ENCODE data around the gene TMEM18.
"Not testable (repeated sequence)": the region's sequence is repeated elsewhere in the genome, so short reads cannot be mapped to it uniquely, and the experiment has no call there.

The TMEM18 gene

DNA sequence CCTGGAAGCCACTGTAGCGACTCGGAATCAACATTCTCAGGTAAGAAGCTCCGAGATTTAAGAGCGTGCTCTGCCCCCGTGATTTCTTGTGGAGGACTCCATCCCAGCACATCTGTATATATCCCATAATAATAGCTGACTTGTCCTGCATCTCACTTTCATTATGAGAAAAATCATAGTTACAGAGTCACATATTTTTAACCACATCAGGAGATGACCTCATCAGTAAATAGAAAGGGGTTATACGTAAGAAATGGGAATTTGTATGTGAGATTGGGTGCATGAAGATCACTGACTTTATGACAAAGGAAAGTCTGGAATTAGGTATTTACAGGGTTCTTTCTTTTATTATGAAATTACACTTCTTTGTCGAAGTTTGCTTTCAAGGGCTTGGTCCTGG lies 16.4 kb upstream of the TMEM18 start:
- no peak for DNase-seq (ENCODE audit: low read depth)

DNA sequence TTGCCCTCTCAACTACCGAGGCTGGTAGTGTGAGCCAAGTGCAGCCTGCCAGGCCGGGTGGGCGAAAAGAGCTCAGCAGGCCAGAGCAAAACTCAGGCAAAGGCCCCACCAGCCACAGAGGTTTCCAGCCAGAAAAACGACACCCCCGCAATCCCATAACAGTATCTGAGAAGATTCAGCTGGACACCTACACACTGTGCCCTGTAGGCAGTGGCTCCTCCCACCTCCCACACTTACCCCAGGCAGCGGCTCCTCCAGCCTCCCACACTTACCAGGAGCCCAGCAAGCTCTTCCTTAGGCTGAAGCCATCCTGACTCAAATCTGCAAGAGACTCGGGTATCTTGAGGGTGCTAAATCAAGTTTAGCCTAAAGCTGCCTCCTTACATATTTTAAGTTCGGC lies 15.6 kb upstream of the TMEM18 start:
- no peak for DNase-seq (ENCODE audit: low read depth)

DNA sequence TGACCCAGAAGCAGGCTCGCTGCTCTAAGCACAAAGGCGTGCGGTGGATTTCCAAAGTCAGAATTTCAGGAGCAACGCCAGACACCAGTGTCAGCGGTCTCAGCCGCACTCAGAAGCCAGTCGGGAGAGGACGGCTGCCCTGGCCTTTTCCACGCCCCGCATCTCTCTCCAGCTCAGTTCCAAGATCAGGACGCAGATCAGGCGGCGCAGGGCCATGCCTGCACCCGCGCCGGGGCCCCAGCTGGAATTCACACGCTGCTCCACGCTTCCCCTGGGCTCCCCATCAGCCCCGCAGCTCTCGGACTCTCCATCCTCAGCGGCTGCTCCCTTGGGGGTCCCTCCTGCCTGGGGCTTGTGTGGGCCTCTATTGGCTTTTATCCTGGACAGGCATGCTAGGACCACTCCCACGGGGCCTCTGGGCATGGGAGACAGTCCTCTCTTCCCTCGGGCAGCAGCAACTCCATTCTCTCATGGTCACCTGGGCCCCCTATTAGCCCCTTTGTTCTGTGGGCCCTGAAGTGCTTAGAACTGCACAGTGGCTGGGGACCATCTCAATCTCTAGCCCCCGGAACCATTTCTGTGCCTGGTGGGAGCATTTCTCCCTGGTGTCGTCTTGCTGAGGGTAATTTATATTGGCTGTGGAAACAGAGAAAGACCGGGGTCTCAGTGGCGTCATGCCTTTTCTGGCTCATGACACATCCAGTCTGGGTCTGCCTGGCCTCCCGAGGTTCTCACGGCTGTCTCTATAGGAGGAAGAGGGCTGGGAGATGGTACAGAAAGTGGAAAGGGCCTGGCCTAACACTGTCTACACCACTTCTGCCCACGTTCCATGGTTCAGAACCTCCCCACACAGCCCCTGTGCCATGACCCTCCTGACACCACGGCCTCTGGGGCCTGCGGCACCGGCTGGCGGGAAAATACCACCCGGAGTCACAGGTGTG lies 14.9 kb upstream of the TMEM18 start:
- no peak for DNase-seq (ENCODE audit: low read depth)

DNA sequence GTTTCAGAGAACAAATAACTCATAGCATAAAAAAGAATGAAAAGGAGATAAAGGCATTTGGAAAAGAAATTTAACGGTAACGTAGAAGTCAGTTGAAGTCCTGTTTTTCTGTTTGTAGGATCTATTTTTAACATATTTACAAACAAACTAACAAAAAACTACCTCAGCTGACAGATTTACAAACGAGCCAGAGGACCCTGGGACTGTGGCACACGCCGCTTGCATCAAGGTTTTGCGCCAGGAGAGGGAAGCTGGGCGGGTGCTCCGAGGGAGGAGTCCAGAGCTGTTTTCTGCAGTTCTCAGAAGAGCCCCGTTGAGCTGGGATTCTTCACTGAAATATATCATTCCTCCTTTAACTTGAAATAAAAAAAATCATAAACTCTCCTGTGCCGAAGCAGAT lies 13.6 kb upstream of the TMEM18 start:
- DNase-seq (ENCODE audit: low read depth), result no peak

DNA sequence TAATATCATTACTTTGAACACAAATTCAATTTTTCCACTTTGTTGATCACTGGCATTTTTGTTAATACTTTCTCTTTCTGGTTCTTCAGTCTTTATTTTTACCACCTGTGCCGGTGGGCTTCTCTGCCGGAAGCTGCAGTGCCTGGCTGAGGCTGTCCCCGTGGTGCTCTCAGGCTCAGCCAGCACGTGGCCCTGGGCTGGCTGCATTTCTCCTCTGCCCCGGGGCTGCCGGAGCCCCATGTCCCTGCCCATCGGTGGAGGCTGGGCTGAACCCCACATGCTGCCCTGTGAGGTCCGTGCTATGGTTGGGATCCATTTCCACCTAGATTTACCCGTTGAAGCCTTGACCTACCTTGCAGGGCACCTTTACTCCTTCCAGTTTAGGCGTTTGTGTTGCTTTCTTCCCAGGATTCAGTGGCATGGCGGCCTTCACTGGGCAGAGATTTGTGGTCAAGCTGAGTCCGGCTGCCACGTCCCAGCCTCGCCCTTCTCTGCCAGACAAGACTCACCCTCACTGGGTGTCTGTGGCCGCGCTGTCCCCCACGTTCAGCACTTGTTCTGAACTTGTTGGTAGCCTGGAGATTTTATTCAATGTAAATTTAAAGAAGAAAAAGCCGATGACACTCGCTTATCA lies 12.8 kb upstream of the TMEM18 start:
- no peak for DNase-seq (ENCODE audit: low read depth)

DNA sequence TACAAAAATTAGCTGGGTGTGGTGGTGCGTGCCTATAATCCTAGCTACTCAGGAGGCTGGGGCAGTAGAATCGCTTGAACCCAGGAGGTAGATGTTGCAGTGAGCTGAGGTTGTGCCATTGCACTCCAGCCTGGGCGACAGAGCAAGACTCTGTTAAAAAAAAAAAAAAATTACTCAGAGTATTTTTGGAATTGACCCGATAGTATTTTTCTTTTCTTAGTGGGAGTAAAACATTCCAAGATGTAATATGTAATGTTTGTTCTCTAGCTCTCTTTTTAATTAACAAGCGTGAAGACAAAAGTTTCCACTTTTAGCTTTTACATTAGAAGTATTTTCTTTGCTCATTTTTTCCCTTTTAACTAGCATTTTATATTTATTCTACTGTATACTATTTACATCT lies 12.0 kb upstream of the TMEM18 start:
- DNase-seq (ENCODE audit: low read depth), result no peak

DNA sequence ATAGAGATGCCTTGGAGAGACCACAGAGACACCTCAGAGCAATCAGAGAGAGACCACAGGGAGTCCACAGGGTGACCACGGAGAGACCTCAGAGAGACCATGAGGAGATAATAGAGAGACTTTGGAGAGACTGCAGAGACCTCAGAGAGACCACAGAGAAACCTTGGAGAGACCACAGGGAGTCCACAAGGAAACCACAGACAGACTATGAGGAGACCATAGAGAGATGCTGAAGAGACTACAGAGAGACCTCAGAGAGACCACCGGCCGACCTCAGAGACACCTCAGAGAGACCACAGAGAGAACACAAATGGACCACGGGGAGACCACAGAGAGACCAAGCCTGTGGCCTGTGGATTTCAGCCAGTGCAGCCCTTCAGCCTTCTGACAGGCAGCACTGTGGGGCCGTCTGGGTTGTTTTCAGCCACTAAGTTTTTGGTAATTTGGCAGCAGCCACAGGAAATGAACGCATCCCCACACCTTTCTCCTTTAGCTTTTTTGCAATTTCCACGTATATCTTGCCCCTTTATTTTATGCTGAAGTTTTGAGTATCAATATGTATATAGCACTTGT lies 11.4 kb upstream of the TMEM18 start:
- DNase-seq (ENCODE audit: low read depth), result no peak

DNA sequence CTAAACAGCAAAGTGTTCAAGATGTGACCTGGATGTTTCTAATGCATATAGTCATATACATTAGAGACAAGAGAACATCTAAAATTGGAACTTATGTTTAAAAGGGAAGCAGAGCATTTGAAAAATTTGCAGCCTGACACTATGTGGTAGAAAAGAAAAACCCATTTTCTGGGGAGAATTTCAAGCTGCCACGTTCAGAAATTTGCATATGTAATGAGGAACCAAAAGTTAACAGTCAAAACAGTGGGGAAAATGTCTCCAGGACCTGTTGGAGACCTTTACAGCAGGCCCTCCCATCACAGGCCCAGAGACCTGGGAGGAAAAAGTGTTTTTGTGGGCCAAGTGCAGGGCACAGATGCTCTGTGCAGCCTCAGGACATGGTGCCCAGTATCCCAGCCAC lies 8.2 kb upstream of the TMEM18 start:
- DNase-seq (ENCODE audit: low read depth), result no peak

DNA sequence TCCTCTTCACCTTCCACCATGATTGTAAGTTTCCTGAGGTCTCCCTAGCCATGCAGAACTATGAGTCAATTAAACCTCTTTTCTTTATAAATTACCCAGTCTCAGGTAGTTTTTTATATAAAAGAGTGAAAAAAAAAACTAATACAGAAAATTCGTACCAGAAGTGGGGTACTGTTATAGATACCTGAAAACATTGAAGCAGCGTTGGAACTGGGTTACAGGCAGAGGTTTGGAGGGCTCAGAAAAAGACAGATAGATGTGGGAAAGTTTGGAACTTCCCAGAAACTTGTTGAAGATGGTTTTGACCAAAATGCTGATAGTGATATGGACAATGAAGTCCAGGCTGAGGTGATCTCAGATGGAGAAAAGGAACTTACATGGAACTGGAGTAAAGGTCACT lies 7.7 kb upstream of the TMEM18 start:
- not testable (repeated sequence) for DNase-seq (ENCODE audit: low read depth)

DNA sequence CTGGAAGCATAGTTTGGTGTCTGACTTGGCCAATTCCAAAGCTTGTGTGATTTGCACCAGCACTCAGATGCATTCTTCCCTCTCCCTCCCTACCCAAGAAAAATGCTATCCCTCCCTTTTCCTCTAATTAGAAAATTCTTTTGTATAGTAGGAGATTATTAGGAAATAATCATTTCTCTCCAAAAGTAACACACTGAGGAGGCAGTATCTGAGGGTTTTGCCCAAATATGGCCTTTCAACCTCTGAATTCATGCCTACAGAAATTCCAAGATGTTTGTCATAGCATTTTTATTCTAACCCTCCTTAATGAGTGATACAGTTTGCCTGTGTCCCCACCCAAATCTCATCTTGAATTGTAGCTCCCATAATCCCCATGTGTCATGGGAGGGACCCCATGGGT lies 5.0 kb upstream of the TMEM18 start:
- no peak for DNase-seq (ENCODE audit: low read depth)

DNA sequence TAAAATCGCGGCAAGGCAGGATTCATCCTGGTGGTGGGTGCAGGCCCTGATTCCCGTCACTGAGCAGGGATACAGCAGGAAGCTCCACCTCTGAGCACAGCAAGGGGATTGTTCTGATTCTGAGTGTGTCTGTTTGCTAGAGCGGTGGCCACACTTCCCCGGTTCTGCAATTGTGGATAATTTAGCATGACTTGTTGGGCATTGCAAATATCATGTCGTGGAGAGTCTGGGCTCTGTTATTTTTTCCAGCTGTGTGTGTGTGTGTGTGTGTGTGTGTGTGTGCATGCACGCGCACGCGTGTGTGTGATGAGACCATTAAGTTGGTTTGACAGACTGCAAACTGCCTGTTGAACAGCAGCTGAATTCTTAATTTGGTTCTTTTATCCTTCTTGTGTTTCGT lies 4.1 kb upstream of the TMEM18 start:
- no peak for DNase-seq (ENCODE audit: low read depth)

DNA sequence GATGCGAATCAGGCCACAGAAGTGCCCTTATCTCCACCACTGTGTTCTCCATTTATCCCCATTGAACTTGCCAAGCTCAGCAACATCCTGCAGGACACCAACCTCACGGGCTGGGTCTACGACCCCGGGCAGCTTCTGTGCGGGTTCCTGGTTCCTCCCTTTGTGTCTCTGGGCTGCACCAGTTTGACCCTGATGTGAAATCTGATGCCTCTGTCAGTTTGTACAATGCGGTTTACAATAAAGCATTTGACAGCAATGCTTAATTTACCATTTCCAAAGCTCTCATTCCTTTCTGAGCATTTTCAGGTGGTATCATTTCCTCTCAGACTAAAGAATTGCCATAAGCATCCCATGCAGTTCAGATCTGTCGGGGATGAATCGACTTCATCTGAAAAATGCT lies 3.3 kb upstream of the TMEM18 start:
- DNase-seq (ENCODE audit: low read depth), result no peak

DNA sequence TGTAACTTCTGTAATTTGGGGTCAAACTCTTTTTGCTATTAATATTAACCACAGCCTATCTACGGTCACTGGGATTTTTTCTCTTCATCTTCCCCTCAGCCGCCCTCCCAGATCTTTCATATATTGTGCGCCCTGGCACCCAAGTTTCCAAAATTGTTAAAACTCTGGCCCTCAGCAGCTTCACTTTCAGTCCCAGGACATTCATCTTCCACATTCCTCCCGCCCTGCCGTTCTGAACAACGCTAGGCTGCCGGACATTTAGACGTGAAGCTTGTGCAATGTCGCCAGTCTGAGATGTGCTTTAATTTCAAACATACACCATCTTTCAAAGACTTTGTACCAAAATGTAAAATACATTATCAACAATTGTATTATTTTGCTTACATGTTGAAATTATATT lies 1.8 kb upstream of the TMEM18 start:
- DNase-seq (ENCODE audit: low read depth), result no peak

DNA sequence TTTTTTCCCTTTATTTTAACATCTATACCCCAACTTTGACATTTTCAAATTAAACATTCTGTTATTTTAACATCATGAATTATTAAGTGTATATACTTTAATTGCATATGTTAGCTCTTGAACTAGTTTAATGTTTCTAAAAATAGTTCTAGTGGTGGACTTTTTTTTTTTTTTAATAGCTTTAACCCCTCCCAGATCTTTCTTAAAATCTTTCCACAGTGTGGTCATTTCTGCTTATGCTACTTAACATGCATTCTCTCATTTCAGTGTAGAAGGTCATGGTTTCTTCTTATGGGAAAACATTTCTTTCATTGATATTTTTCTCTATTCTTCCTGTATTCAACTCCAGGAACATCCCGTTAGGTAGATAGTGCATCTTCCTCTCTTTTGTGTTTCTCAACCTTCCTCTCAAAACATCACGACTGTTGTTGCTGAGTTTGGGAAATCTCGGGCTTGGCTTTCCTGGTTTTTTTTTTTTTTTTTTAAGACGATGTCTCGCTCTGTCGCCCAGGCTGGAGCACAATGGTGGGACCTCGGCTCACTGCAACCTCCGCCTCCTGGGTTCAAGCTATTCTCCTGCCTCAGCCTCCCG lies 849 bp upstream of the TMEM18 start:
- DNase-seq (ENCODE audit: low read depth), result no peak

DNA sequence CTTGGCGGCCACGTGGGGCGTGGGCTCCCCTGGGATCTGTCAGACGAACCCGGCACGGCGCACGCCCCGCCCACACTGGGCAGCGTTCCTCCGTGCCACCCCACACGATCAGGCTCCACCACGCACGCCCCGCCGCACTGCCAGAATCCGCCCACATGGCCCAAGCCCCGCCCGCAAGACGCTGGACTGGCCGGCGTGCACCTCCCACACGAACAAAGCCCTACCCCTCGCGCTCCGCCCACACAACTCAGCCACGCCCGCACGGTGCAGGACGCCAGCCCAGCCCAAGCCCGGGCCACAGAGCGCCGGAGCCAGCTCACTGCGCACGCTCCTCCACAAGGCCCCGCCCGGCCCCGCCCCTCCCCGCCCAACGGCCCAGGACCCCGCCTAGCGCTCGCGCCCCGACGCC lies 555 bp downstream of the TMEM18 start:
- no peak for DNase-seq (ENCODE audit: low read depth)

DNA sequence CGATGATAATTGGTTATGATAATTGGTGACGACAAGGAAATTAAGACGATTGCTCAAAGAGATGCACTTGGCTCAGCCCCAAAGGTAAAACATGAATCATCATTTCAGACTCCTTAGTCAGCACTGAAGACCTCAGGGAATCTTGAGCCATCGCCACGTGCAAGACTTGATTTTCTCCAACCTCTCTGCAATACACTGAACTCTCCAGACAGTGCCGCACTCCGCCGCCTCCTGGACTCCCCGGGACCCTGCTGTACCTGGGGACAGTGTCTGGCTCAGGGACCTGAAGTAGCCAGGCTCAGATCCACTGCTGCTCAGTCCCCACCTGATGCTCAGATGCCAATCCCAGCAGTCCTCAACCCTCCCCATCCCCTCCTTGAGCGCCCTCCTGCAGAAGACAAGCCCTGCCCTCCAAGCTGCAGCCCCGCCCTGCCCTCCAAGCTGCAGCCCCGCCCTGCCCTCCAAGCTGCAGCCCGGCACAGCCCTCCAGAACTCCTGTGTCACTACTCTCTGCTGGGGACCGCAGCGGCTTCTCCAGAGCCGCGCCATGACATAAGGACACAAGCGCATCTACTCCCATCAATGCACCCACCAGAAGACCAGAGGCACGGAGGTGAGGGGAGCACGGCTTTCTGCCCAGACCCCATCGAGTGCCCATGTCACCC lies 1.1 kb downstream of the TMEM18 start:
- DNase-seq (ENCODE audit: low read depth), result peak; percentile 28

DNA sequence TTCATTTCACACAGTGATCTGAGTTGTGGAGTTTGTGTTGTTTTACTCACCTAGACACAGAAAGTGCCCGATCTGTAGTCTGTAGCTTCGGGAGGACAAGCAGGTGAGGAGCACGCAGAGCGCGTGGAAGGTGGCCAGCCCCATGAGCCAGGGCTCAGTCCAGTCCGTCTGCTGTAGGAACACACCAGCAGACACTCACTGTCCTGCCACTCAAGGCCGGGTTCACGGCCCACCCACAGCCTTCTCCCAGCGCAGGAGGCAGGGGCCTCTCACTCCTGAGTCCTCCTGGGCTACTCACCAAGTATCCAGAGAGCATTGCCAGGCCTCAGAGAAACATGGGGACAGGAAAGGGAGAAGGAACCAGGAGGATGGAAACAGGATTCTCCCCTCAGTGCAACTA lies 1.7 kb downstream of the TMEM18 start:
- no peak for DNase-seq (ENCODE audit: low read depth)

DNA sequence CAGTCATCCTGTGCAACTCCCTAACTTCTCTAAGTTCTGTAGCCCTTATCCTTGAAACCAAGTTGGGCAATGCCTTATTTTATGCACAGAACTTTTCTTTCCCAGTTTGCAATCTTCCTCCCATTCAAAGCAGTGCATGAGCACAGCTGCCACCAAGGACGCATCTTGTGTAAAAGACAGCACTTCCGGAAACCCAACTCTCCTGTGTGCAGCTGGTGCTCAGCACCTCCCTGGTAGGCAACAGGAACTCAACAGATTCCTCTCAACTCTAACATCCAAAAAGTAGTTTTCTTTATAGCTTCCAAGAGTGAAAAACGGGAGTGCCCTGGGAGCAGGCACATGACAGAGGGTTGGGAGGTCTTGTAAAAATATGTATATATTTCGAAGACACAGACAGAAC lies 2.2 kb downstream of the TMEM18 start:
- no peak for DNase-seq (ENCODE audit: low read depth)

DNA sequence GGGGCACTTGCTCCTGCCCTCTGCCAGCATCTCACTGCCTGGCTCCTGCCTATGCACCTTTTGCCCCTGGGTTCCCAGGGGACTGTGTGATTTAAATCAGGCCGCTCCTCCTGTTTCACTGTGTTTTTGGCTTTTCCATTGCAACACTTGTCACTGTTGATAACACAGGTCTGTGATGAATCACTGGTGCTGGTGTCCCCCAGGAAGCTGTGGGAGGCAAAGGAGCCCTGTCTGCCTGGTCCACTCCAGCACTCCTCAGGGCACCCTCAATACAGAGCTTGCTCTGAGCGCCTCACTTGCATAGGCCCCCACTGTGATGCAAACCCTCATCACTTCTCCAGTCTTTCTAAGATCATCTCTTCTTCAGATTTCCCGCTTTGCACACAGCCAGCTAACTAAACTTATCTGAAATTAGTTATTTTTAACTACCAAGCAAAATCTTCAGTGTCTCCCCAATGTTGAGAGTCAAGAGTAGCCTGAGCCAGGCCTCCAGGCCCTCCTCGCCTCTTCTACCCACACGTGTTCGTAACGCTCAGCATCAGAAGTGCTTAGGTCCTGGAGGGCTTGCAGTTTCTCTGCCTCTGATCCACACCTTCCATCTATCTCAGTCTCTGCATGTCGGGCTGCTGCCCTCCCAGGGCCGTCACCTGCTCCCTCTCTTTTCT lies 2.8 kb downstream of the TMEM18 start:
- no peak for DNase-seq (ENCODE audit: low read depth)

DNA sequence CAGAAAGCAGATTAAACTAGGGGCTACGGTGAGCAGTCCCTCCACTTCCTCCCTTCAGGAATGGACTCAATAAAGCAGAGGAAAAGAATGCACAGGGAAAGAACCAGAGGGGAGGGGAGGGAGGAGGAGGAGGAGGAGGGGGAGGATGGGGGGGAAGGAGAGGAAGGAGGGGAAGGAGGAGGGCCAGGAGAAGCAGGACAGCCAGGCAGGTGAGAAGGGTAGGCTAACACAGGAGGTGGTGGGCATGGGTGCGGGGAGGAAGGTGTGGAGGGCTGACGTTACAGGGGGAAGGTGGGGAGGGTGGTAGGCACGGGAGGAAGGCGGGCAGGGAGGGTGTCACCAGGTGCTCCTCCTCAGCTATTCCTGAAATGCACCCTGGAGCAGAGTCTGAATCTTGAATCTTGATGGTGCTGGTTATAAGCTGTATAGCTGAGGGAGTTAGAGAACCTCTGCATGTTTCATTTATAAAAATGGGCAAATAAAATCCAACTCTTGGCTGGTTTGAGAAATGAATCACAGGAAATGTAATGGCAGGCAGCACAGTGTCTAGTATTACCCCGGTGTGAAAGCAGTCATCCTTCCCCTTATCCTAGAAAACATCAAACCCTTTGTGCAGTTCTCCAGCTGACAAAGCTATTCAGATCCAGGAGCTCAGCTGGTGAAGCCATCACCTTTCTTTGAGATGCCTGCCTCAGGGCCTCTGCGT lies 3.4 kb downstream of the TMEM18 start:
- no peak for DNase-seq (ENCODE audit: low read depth)

DNA sequence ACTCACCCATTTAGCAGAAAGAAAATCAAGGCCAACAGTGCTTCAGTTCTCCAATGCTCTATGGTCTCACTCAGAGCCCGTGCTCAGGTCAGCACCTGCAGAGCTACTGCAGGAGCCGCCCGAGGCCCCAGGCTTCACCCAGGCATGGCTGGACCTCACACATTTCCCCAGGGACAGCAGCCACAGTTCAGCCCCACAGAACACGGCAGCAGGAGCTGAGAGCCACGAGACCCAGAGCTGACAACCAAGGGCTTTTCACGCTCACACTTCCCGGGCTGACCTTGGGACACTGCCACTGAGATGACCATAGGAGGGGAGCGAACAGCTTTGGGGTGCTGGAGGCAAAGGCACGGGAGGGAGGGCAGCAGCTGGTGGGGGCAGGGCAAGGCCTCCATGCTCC lies 4.2 kb downstream of the TMEM18 start:
- DNase-seq (ENCODE audit: low read depth), result no peak
